ENCODE results near the gene SH2D6. TPM values are rescaled to one million over a fixed set of nuclear protein-coding genes. Genes with fewer than 3 reads are reported as not detected.

The SH2D6 gene
- total and polyA plus RNA-seq, 9 of the 15 experiments (the other 6 are each of a cell fraction or from before 2014, with no cell fraction given), result 0.07 to 0.76 (median 0.33) TPM; not detected in 2

DNA sequence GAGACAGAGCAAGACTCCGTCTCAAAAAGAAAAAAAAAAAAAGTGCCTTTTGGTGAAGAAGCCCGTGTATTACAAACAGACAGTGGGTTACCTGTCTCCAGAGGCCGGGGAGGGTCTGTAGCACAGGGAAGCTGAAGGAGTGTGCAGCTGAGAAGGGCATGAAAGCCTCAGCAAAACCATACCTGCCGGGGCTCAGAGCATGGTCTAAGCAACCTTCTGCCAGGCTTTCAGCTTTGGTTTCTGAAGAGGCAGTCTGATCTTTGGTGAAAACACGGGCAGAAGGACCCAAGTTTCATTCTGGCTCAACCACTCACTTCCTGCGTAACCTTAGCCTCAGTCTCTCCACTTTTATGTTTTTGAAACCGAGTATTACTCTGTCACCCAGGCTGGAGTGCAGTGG, 21.5 kb downstream of the SH2D6 start (continued):
- TF ChIP-seq ZBTB40 (IDR thresholded peaks at IDR 0.05) (no peak), ZBTB40 (CRISPR knock-in tag; IDR thresholded peaks at IDR 0.05) (no peak), POLR2A (conservative IDR thresholded peaks at IDR 0.05) (no peak), ZNF134 (CRISPR knock-in tag; conservative IDR thresholded peaks at IDR 0.05) (no peak), ZNF124 (CRISPR knock-in tag; IDR thresholded peaks at IDR 0.05) (no peak), ZFP36 (IDR thresholded peaks at IDR 0.05; ENCODE audit: low read depth, low read length, partially characterized antibody) (no peak), ARID1B (IDR thresholded peaks at IDR 0.05) (no peak)
- TF ChIP-seq, protein P1, sequence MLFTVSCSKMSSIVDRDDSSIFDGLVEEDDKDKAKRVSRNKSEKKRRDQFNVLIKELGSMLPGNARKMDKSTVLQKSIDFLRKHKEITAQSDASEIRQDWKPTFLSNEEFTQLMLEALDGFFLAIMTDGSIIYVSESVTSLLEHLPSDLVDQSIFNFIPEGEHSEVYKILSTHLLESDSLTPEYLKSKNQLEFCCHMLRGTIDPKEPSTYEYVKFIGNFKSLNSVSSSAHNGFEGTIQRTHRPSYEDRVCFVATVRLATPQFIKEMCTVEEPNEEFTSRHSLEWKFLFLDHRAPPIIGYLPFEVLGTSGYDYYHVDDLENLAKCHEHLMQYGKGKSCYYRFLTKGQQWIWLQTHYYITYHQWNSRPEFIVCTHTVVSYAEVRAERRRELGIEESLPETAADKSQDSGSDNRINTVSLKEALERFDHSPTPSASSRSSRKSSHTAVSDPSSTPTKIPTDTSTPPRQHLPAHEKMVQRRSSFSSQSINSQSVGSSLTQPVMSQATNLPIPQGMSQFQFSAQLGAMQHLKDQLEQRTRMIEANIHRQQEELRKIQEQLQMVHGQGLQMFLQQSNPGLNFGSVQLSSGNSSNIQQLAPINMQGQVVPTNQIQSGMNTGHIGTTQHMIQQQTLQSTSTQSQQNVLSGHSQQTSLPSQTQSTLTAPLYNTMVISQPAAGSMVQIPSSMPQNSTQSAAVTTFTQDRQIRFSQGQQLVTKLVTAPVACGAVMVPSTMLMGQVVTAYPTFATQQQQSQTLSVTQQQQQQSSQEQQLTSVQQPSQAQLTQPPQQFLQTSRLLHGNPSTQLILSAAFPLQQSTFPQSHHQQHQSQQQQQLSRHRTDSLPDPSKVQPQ (CRISPR knock-in tag; IDR thresholded peaks at IDR 0.05; ENCODE audit: borderline replicate concordance), result no peak

All from K562 (cell line).